GM19238 (cell line): ENCODE measurements around the gene PHLDA1.

ENCODE experiments used
- DNase-seq: peaks from one replicate; pipeline ENCODE4 v3.0.0; 2011; ENCODE audit warnings: low spot score; ENCODE audit not compliant: insufficient read length

Gene PHLDA1

DNA sequence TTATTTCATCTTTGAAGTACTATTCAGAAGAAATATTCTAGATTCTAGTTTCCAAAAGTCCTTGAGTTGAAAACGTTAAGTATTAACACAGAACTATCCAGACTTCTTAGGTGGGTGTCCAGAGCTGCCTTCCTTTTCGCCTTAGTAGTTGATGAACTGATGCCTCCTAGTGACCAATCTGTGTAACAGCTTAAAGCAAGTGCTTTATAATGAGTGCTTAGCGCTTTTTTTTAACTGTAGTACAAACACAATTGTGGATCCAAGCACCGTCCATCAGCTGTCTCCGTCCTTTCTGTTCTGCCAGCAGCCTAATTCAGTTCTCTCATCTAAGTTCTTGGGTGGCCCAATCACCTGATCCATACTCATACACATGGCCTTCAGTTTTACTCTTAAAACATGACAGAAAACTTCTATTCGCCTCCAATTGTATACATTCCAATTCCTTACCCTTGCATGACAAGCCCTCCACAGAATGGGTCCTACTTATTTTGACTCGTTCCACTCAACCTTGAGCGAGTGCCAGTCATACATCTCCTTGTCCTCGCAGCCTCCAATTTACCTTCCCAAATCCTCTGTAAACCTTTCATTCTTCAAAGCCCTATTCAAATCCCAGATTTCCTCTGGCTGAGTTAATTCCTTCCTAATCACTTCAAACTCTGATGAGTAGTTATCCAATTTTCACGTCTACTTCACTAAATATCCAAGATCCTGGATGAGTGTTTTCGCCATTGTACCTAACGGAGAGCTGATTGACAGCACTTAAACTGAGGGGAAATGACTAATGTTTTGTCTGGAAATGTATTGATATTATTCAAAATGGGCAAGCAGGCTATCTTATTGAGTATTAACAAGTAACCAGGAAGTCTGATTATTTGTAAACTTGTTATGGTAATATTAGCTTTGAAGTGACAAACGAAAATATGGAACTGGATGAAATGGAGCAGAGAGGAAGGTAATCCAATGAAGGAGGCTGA, 5.8 kb upstream of the PHLDA1 start:
- no peak for DNase-seq

GRCh38 chr12:76035045-76035444, 3.5 kb upstream of the PHLDA1 start:
- DNase-seq: no peak

DNA sequence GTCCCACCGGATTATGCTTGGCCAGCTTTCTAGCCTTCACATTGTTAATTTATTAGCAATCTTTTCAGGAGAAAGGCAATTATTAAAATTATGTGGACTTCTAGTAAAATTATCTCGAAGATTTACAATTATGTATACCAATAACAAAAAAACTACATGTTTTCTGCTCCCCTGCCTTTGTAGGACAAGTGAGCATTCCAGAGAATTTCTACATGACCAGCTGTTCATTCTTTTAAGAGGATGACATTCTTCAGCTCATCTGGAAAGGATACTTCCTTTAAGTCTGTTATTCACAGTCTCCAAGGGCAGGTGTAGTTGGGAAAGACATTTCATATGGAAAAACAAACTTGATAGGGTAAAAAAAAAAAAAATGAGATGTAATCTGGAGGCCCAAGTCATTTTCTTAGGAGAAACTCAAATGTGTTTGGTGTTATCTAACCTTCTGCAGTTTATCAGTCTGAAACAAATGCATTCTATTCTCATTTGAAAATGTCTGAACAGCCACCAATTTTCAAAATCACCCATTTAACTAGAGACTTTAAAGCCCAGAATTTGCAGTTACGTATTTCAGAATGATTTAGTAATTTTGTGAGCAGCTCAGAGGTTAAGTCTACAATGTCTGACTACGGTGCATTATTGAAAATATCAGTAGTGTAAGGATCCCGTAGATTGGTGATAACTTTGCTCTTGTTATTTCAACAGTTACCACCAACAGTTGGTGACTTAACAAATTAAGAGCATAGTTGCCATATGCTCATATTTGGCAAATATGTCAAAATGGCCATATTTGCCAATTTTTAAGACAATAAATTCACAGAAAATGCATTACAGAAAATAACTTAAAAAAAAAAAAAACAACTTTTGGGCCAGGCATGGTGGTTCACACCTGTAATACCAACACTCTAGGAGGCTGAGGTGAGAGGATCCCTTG, 1.8 kb upstream of the PHLDA1 start:
- no peak for DNase-seq

DNA sequence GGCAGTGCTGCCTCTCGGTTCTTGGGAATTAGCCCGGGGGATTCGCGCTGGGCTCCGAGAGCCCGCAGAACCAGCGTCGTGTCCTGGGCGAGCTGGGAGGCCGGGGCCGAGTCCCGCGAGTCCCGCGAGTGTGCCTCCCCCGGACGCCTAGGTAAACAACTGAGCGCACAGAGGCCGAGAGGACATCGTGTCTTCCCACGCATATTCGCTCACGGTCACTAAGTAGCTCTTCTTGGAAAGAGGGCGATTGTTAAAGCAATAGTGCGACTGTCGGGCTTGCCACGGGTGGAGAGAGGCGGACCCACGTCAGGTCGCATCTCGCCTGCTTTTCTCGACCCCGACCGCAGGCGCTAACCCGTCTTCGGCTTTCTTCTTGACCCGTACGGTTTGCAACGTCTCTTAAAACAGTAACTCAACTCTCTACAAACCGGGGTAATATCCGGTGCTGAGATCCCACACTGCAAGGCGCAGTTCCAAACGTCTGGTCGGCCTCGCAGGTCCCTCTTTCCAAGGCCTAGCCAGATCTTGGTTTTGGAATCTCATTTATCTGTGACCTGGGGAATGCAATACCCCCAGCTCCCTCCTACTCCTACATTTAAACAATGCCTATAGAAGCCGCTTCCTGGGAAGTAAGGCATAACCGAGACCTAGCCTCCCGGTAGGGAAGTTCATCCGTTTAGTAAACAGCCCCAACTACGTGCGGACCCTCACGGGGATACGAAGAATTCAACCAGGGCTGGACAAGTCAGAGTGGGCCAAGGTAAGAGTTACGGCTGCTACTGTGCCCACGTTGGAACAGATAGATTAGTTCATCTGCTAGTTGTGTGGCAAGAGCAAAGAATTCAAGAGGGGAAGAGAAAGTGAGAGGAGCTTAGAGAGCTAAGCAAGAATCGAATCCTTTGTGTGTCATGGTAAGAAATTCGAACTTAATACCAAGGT, 736 bp upstream of the PHLDA1 start:
- no peak for DNase-seq

GRCh38 chr12:76031081-76031413, 529 bp downstream of the PHLDA1 start:
- no peak for DNase-seq

- DNase-seq: no peak
Measured at GRCh38 chr12:76030341-76031080, 1.1 kb downstream of the PHLDA1 start.

DNA sequence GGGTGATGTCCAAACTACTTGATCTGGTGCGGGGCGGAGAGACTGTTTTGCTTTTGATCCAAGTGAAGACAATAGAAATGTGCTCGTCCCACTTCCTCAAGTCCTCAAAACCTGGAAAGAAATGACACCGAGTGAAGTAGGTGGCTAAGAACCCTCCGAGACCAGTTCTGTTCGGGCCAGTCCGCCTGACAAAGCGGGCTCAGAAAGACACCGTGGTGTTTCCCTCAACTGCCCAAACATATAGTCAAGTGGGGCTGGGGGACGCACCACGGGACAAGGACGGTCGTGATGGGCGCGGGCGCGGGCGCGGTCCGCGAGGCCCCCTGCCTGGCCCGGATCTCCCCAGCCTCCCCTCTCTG, 1.6 kb downstream of the PHLDA1 start:
- no peak for DNase-seq

- DNase-seq: no peak
Measured at GRCh38 chr12:76028571-76029277, 2.9 kb downstream of the PHLDA1 start.

DNA sequence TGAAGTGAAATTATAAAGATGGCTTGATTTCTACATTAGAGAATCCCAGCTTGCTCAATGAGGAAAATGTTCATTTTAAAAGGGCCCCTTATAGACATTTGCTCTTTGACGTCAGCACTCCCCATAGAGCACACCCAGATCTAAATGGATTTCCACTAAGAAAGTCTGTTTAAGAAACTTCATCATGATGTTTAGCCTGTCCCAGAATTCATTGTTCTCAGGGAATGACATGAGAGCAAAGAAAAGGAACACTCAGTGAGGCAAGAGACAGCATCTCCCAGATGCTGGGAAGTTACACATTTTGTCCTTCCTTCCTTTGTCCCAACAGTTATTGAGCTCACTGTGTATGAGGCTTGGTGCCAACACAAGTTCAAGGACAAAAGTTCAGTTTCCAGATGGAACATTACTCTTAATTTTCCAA, 4.9 kb downstream of the PHLDA1 start:
- no peak for DNase-seq

DNA sequence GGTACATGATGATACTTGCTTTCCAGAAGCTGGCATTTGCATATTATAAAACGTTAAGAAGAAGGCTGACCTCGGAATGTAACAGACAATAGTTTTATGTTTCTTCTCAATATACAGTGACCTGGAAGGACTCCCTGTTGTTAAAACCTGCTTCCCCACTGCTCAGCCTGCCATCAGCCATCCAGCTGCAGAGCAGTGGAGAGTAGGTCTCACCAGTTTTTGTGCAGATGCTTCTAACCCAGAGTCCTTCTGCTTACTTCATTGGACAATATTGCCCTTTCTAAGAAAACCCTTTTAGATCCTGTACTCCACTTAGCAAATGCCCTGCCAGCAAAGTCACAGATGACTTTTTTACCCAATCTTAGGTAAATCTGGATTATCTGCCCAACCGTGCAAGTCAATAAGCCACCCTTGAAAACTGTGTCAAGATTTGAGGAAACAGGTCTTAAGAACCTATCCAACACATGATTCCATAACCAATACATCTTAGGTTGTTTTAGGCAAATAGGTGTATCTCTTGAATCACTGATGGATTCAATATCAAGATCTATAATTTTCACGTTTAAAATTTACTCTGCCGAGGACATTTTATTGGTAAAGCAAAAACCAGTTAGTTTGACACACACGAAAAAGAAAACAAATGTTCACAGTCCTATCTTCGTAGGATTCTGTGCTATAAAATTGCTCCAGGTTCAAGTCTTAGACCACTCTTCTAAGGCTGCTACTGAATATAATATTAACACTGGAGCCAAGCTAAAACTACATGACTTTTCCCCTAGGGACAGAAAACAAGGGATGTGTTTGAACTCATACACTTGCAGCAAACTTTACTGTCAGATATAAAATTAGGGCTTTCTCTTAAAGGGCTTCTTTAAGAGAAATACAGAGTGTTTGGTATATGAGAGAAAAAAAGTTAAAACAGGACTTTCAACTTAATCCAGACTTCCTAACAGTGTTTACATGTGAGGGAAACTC, 5.7 kb downstream of the PHLDA1 start:
- DNase-seq: no peak

DNA sequence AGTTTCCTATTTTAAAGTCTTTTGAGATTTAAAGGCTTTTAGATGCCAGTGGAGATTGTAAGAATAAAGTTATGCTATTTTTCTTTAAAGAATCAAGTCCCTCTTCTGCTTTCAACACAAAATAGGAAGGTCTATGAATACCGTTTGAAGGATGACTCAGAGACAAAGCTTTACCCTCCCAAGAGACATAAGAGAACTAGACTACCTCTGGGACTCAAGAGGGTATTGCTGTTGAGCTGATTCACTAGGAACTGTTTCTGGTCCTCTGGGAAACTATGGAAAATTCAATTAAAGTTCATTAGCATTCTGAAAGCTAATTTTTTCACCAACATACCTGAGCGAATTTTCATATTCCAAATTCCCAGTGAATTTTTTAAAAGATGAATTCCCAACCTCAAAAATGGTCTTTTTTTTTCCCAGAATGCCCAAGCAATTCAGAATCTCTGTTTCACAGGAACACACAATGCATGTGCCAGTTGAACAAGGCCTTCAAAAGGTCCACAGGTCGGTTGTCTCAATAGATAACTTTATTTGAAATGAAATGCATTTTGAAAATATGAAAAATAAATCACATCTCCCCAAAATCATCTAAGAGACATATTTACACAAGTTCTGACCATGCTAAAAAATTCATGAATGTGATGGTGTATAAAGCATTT, 6.5 kb downstream of the PHLDA1 start:
- DNase-seq: no peak

DNA sequence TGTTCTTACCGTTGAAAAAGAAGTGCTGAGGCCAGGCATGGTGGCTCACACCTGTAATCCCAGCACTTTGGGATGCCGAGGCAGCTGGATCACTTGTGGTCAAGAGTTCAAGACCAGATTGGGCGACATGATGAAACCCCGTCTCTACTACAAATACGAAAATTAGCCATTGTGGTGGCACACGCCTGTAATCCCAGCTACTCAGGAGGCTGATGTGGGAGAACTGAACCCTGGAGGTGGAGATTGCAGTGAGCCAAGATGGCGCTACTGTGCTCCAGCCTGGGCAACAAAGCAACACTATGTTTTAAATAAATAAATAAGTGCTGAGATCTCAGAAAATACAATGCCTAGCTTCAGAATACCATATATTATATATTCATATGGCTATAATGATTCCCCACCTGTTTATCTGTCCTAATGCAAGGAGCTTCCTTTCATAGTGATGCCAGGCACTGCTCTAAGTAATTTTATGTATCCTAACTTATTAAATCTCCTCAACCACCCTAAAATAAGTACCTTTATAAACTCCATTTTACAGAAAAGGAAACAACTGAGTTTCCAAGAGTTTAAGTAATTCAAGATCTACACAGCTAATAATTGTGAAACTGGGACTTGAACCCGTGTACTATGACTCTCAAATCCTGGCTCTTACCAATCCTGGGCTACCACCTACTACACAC, 7.3 kb downstream of the PHLDA1 start:
- no peak for DNase-seq

- DNase-seq: no peak
Measured at GRCh38 chr12:76023069-76023690, 8.4 kb downstream of the PHLDA1 start.

DNA sequence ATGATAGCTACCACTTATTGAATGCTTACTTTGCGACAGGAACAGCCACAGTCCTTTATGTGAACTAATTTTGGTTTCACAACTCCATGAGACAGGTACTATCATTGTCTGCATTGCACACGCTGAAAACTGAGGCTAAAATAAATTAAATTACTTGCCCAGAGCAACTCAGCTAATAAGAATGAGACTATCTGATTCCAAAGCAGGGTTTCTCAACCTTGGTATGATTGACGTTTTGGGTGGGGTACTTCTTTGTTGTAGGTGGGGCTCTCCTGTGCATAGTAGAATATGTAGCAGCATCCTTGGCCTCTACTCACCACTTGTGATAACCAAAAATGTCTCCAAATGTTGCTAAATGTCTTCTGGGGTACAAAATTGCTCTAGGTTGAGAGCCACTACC, 9.1 kb downstream of the PHLDA1 start:
- DNase-seq: no peak

DNA sequence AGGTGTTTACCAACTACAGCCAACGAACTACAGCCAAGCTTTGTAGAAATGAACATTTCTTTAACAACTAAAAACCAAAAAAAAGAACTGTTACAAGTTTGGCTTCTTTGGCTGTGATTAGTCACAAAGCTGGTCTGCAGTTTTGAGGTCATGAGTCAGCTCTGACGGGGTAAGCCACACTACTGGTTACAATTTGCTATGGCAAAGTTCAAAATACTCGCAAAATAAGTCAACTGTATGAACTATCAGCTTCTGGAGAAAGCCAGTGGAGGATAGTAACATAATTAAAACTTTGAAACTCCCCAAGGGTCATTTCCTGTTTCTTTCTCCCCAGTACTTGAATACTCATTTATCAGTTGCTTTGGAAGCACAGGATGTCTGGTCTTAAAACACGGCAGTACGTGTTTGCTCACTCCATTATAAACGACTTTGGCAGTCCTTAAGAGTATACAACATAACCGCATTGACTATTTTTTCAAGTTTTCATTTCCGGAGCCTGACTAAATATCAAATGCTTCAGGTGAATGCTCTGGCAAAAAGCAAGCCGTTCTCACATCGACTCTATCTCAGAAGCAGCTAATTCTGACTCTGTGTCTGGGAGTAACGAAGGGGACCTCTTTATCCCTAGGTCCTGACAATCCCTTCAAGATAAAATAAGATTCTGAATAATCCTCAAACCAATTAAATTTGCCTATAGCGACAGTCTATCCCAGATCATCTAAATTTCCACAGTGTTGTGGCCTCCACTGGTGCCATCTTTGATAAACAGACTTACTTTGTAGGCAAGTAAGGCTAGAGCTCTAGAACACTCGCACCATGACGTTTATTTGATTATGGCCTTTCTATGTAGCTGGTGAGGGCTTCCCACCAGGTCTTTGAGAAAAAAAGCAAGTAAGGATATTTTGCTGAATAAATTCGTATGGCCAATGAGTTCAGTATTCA, 10.6 kb downstream of the PHLDA1 start:
- DNase-seq: no peak

DNA sequence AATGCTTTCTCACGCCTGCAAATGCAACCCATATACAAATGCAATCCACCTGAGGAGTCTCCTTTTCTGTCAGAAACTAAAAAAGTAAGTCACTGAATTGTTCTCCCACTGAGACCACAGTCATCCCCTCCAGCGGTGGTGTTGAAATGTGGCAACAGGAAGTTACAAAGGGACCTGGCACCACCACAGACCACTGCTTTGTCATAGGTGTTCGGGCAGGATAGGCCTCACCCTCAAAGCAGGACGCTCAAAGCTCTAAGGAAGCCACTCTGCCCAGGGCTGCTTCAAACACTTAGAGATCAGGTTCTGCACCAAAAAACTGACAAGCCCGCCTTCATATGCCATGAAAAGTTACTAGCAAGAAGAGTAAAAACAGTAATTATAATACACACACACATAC, 11.3 kb downstream of the PHLDA1 start:
- DNase-seq: no peak
